Stimulated activated naive CD8-positive, alpha-beta T cell treated with anti-CD3 and anti-CD28 coated beads, Interleukin-15, amount 100 ng/mL, for 72 hours (primary cell): ENCODE data around the gene DBN1.

Source experiments
- ATAC-seq: fragments of 150-1000 bp; cut with Tn5 transposase; 2 replicates; pipeline ENCODE4 v1.10.0; 2021; ENCODE audit warnings: mild to moderate bottlenecking, moderate library complexity
- DNase-seq, 2 donors: peaks; one replicate each; pipeline ENCODE4 v3.0.0; 2021 to 2022
- H3K27ac Mint-ChIP-seq, 2 donors: one replicate each; pipeline ENCODE4 v1.8.0; 2022; ENCODE audit warnings: mild to moderate bottlenecking in 2 of 2, mixed read lengths in 2 of 2, moderate library complexity in 2 of 2
- H3K27me3 Mint-ChIP-seq: one replicate; pipeline ENCODE4 v1.8.0; 2022; ENCODE audit warnings: mixed read lengths
- H3K4me1 Mint-ChIP-seq: one replicate; pipeline ENCODE4 v1.8.0; 2022; ENCODE audit warnings: mild to moderate bottlenecking, mixed read lengths
- H3K4me3 Mint-ChIP-seq, 2 donors: one replicate each; pipeline ENCODE4 v1.8.0; 2022; ENCODE audit warnings: mild to moderate bottlenecking in 2 of 2, mixed read lengths in 2 of 2, moderate library complexity in 1 of 2
- H3K9me3 Mint-ChIP-seq, 2 donors: one replicate each; pipeline ENCODE4 v1.8.0; 2022; ENCODE audit warnings: mixed read lengths in 2 of 2

The DBN1 gene

GRCh38 chr5:177412603-177413233 lies 60.7 kb downstream of the DBN1 start:
- Mint-ChIP-seq H3K27ac (no peak overlapping the region), H3K4me1 (peaks cover 50% of the 10 kb centered on the region), H3K9me3 (no peaks in the 10 kb centered on the region), H3K4me3 (peak overlapping the region; percentile 54 to 68), H3K27me3 (no peaks in the 10 kb centered on the region)
- peak in 1 of 2 donors; percentile 37 for DNase-seq
- ATAC-seq = peak; percentile 87

- Mint-ChIP-seq H3K4me3 (no peak overlapping the region), H3K4me1 (peaks cover 57% of the 10 kb centered on the region), H3K9me3 (no peaks in the 10 kb centered on the region), H3K27me3 (no peaks in the 10 kb centered on the region), H3K27ac (peak overlapping the region in 1 of 2 donors; percentile 31)
- ATAC-seq = no peak
- no peak for DNase-seq
Measured at GRCh38 chr5:177410575-177410974, 62.9 kb downstream of the DBN1 start.

- ATAC-seq = no peak
- no peaks in the 10 kb centered on the region for H3K9me3 Mint-ChIP-seq
- no peaks in the 10 kb centered on the region for H3K27me3 Mint-ChIP-seq
- peaks cover 61% of the 10 kb centered on the region for H3K4me1 Mint-ChIP-seq
- H3K4me3 Mint-ChIP-seq = no peak within 1 kb of the TSS
- H3K27ac Mint-ChIP-seq = no peak within 1 kb of the TSS
- no peak for DNase-seq
Measured at GRCh38 chr5:177409043-177409801, 64.2 kb downstream of the DBN1 start, which contains the start of gene F12. Gene F12, minus strand, starts transcription at chr5:177409564. Its CDS starts 37 bp downstream, at chr5:177409527.
